ENCODE results near the gene UBXN10. TPM values are rescaled to one million over a fixed set of nuclear protein-coding genes. Genes with fewer than 3 reads are reported as not detected.

Gene UBXN10
- under 1 TPM; 0.12 to 0.48 (median 0.26) TPM for total RNA-seq
- under 1 TPM; 0.04 to 0.17 (median 0.07) TPM for polyA plus RNA-seq
- long read RNA-seq, donor 1: 0 reads
- long read RNA-seq, donor 2, partial matches to known transcripts: 0 of 1 reads
- long read RNA-seq, donor 2, other reads (novel, unspliced or antisense): 1 of 1 reads

GRCh38 chr1:20185834-20186782 lies at the start of gene UBXN10, which contains the start of gene PLA2G2C:
UBXN10 (plus strand) TSS chr1:20186096; CDS start chr1:20190562, 4,466 bp downstream.
PLA2G2C (minus strand) TSS chr1:20186518; CDS start chr1:20177363, 9,155 bp downstream.
- Histone ChIP-seq H3K27ac (no peak within 1 kb of the TSS), H3K4me3 (peak within 1 kb of the TSS; percentile 58), H3K27me3 (ENCODE audit: insufficient read depth in 3 of 3, low read length in 2 of 3) (peaks cover 0 to 42% (median 4%) of the 10 kb centered on the region in 3 donors), H3K9me3 (no peaks in the 10 kb centered on the region), H3K36me3 (ENCODE audit: insufficient read depth in 1 of 2, low read depth in 1 of 2) (no peaks in the 10 kb centered on the region), H3K4me1 (no peaks in the 10 kb centered on the region)
- intact Hi-C loops (cut with DNase I): no loop called here
- peak; percentile 55 to 78 for DNase-seq
- peak; percentile 32 to 83 (median 66) for ATAC-seq
- WGBS, 3 donors: 4 to 9% (median 4%) methylated on average over 38 to 52 of the region's 52 CpGs
- TF ChIP-seq CTCF (IDR thresholded peaks at IDR 0.05): no peak

- no peak for ATAC-seq
- 91 to 96% (median 92%) methylated on average over 3 of the region's 3 CpGs for WGBS, 3 donors
- no peaks in the 10 kb centered on the region for H3K36me3 ChIP-seq (ENCODE audit: insufficient read depth in 1 of 2, low read depth in 1 of 2)
- H3K27ac ChIP-seq: no peak overlapping the region
- intact Hi-C loops (cut with DNase I): no loop called here
- H3K4me1 ChIP-seq: no peaks in the 10 kb centered on the region
- no peaks in the 10 kb centered on the region for H3K9me3 ChIP-seq
- TF ChIP-seq CTCF (IDR thresholded peaks at IDR 0.05): no peak
- DNase-seq: no peak
- peaks cover 0 to 3% (median 0%) of the 10 kb centered on the region in 3 donors for H3K27me3 ChIP-seq (ENCODE audit: insufficient read depth in 3 of 3, low read length in 2 of 3)
- H3K4me3 ChIP-seq: no peak overlapping the region
These were observed 49.6 kb upstream of the UBXN10 start for GRCh38 chr1:20136249-20136648.

- DNase-seq (no peak), ATAC-seq (no peak)
- no peaks in the 10 kb centered on the region for H3K4me1 ChIP-seq
- no peaks in the 10 kb centered on the region for H3K36me3 ChIP-seq (ENCODE audit: insufficient read depth in 1 of 2, low read depth in 1 of 2)
- H3K4me3 ChIP-seq: no peak overlapping the region
- H3K9me3 ChIP-seq: no peaks in the 10 kb centered on the region
- intact Hi-C loops (cut with DNase I): no loop called here
- TF ChIP-seq CTCF (IDR thresholded peaks at IDR 0.05): no peak
- H3K27me3 ChIP-seq (ENCODE audit: insufficient read depth in 3 of 3, low read length in 2 of 3): peaks cover 0 to 3% (median 0%) of the 10 kb centered on the region in 3 donors
- no peak overlapping the region for H3K27ac ChIP-seq
- WGBS, 3 donors: 90 to 95% (median 92%) methylated on average over 4 of the region's 4 CpGs
These were observed 48.8 kb upstream of the UBXN10 start for GRCh38 chr1:20137055-20137454.

- 56 to 60% (median 57%) methylated on average over 1 of the region's 1 CpG for WGBS, 3 donors
These were observed 48.3 kb upstream of the UBXN10 start for GRCh38 chr1:20137604-20138003.

More at GRCh38 chr1:20137604-20138003, 48.3 kb upstream of the UBXN10 start:
- intact Hi-C loops (cut with DNase I): no loop called here
- Histone ChIP-seq H3K9me3 (no peaks in the 10 kb centered on the region), H3K27me3 (ENCODE audit: insufficient read depth in 3 of 3, low read length in 2 of 3) (peaks cover 0 to 3% (median 0%) of the 10 kb centered on the region in 3 donors), H3K36me3 (ENCODE audit: insufficient read depth in 1 of 2, low read depth in 1 of 2) (no peaks in the 10 kb centered on the region), H3K4me3 (no peak overlapping the region), H3K27ac (no peak overlapping the region), H3K4me1 (no peaks in the 10 kb centered on the region)
- TF ChIP-seq CTCF (IDR thresholded peaks at IDR 0.05): no peak
- no peak for DNase-seq
- ATAC-seq: no peak

All from psoas muscle (tissue), 8 donors.